Measurements from ENCODE around the gene OR2T29.

- no peak for TF ChIP-seq CTCF (IDR thresholded peaks at IDR 0.05)
- no peak for TF ChIP-seq POLR2A (IDR thresholded peaks at IDR 0.05)
These were observed 36.8 kb upstream of the OR2T29 start for GRCh38 chr1:248599396-248599795.

All from esophagus squamous epithelium (tissue), 4 donors.